ENCODE measurements around the gene RBM34.
"Not testable (repeated sequence)": the region's sequence is repeated elsewhere in the genome, so short reads cannot be mapped to it uniquely, and the experiment has no call there.

RBM34 gene

GRCh38 chr1:235091319-235092044 is 69.6 kb downstream of the RBM34 start:
- not testable (repeated sequence) for DNase-seq (ENCODE audit: low read depth in 2 of 2)

GRCh38 chr1:235090406-235091069 is 70.5 kb downstream of the RBM34 start:
- no peak for DNase-seq (ENCODE audit: low read depth in 2 of 2)

- DNase-seq (ENCODE audit: low read depth in 2 of 2): no peak
These were observed 72.1 kb downstream of the RBM34 start for GRCh38 chr1:235088907-235089306.

- DNase-seq (ENCODE audit: low read depth in 2 of 2): no peak
These were observed 72.6 kb downstream of the RBM34 start for GRCh38 chr1:235088430-235088829.

GRCh38 chr1:235087906-235088305 is 73.1 kb downstream of the RBM34 start:
- no peak for DNase-seq (ENCODE audit: low read depth in 2 of 2)

GRCh38 chr1:235085411-235086117 is 75.5 kb downstream of the RBM34 start:
- not testable (repeated sequence) for DNase-seq (ENCODE audit: low read depth in 2 of 2)

Data from stimulated activated CD4-positive, alpha-beta T cell treated with anti-CD3 and anti-CD28 coated beads, Interleukin-1b, Interleukin-23, amount 100 ng/mL, for 1 hour (primary cell).